Endothelial cell of umbilical vein (primary cell): ENCODE results near the gene MCM3.

Experiments
- EZH2 ChIP-seq: IDR thresholded peaks from 2 replicates; pipeline ENCODE4 v1.6.1; 2012; ENCODE audit warnings: borderline replicate concordance, low read depth, mild to moderate bottlenecking, moderate library complexity, low read length, inconsistent platforms; ENCODE audit not compliant: severe bottlenecking
- FOS ChIP-seq: IDR thresholded peaks from 2 replicates; pipeline ENCODE4 v1.6.1; 2011; ENCODE audit warnings: mild to moderate bottlenecking, low read length, moderate library complexity, borderline replicate concordance; ENCODE audit not compliant: insufficient read depth
- JUN ChIP-seq: IDR thresholded peaks from 2 replicates; pipeline ENCODE4 v1.6.1; 2011; ENCODE audit warnings: borderline replicate concordance, low read depth; ENCODE audit not compliant: insufficient read length, insufficient read depth
- MYC ChIP-seq: IDR thresholded peaks from one replicate; pipeline ENCODE4 v1.6.1; 2011; ENCODE audit warnings: mild to moderate bottlenecking, low read depth, low read length
- POLR2A ChIP-seq: IDR thresholded peaks from 2 replicates; pipeline ENCODE4 v1.6.1; 2012; ENCODE audit warnings: low read depth, mild to moderate bottlenecking, control low read depth, low read length
- POLR2AphosphoS5 ChIP-seq: IDR thresholded peaks from 2 replicates; pipeline ENCODE4 v1.6.1; 2012; ENCODE audit warnings: low read depth, mild to moderate bottlenecking, control low read depth, low read length, moderate library complexity; ENCODE audit not compliant: insufficient read depth
- TF ChIP-seq, protein P1 (sequence below), 2 donors: IDR thresholded peaks; 1 replicate in 1 of 2; 2 replicates in 1 of 2; pipeline ENCODE4 v1.5.1; 2011; ENCODE audit warnings: low read length in 2 of 2, mild to moderate bottlenecking in 2 of 2, moderate library complexity in 2 of 2, control low read depth in 1 of 2, inconsistent platforms in 1 of 2, low read depth in 1 of 2; ENCODE audit not compliant: insufficient read depth in 1 of 2; ENCODE audit errors: extremely low read depth in 1 of 2
- TF ChIP-seq, protein P2 (sequence below): IDR thresholded peaks from 2 replicates; pipeline ENCODE4 v1.6.1; 2011; ENCODE audit not compliant: insufficient read depth, insufficient read length

DNA sequence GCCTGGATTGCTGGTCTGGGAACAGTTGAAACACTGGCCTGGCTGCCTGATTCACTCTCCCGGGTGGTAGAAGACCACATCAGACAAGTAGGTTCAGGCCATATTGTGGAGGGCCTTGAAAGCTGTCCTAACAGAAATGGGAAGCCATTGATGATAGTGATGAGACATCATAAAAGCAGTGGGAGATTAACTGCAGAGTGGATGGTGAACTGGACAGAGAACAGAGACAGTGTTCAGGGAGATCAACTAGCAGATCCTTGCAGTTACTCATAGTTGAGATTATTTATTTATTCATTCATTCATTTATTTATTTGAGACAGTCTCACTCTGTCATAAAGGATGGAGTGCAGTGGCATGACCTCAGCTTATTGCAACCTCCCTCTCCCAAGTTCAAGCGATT is 30.2 kb upstream of the MCM3 start:
- TF ChIP-seq POLR2A (no peak), EZH2 (no peak), POLR2AphosphoS5 (no peak), JUN (no peak), MYC (no peak), FOS (no peak)
- TF ChIP-seq, protein P1, sequence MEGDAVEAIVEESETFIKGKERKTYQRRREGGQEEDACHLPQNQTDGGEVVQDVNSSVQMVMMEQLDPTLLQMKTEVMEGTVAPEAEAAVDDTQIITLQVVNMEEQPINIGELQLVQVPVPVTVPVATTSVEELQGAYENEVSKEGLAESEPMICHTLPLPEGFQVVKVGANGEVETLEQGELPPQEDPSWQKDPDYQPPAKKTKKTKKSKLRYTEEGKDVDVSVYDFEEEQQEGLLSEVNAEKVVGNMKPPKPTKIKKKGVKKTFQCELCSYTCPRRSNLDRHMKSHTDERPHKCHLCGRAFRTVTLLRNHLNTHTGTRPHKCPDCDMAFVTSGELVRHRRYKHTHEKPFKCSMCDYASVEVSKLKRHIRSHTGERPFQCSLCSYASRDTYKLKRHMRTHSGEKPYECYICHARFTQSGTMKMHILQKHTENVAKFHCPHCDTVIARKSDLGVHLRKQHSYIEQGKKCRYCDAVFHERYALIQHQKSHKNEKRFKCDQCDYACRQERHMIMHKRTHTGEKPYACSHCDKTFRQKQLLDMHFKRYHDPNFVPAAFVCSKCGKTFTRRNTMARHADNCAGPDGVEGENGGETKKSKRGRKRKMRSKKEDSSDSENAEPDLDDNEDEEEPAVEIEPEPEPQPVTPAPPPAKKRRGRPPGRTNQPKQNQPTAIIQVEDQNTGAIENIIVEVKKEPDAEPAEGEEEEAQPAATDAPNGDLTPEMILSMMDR (IDR thresholded peaks at IDR 0.05; ENCODE audit: extremely low read depth in 1 of 2, insufficient read depth in 1 of 2, low read depth in 1 of 2, low read length in 2 of 2) = no peak
- TF ChIP-seq, protein P2, sequence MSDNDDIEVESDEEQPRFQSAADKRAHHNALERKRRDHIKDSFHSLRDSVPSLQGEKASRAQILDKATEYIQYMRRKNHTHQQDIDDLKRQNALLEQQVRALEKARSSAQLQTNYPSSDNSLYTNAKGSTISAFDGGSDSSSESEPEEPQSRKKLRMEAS = no peak
